H1 (cell line): ENCODE measurements around the gene EPN2. TPM values are rescaled to one million over a fixed set of nuclear protein-coding genes. Genes with fewer than 3 reads are reported as not detected.

Experiments used
- CTCF ChIA-PET: fragments of 300-600 bp; sonication (Branson Sonifier 250); formaldehyde crosslinking; loops from one replicate; lab custom pipeline; 2021; ENCODE audit not compliant: partially characterized antibody; lab: Charles Lee
- POLR2A ChIA-PET: fragments of 300-600 bp; sonication (Branson Sonifier 250); formaldehyde crosslinking; loops from one replicate; lab custom pipeline; 2021; ENCODE audit warnings: inconsistent platforms; ENCODE audit not compliant: partially characterized antibody; lab: Charles Lee
- DNase-seq, 2 experiments: peaks; one replicate each; pipeline versions ENCODE4 v3.0.0 to v3.0.0-alpha.2; 2010 to 2022; ENCODE audit warnings: low spot score in 2 of 2, low read depth in 1 of 2, mixed read lengths in 1 of 2
- FAIRE-seq: peaks from 2 replicates; lab custom pipeline; 2011; peaks lifted over from hg19 to GRCh38; lab: Jason Lieb, UNC
- H2AFZ ChIP-seq: 2 replicates; pipeline ENCODE4 v1.8.1; 2012; ENCODE audit warnings: low read length, inconsistent platforms
- H2AK5ac ChIP-seq: 2 replicates; pipeline ENCODE4 v1.6.1; 2013; ENCODE audit warnings: low read depth, low read length
- H2BK120ac ChIP-seq: replicated peaks from 2 replicates; pipeline ENCODE3; 2013; ENCODE audit warnings: low read depth, low read length, inconsistent platforms
- H2BK12ac ChIP-seq: 2 replicates; pipeline ENCODE4 v1.6.1; 2013; ENCODE audit warnings: low read depth, low read length
- H2BK15ac ChIP-seq: 2 replicates; pipeline ENCODE4 v1.6.1; 2013; ENCODE audit warnings: low read length
- H2BK20ac ChIP-seq: 2 replicates; pipeline ENCODE4 v1.6.1; 2013; ENCODE audit warnings: low read length
- H2BK5ac ChIP-seq: 2 replicates; pipeline ENCODE4 v1.6.1; 2013; ENCODE audit warnings: low read depth, low read length
- H3K14ac ChIP-seq: 2 replicates; pipeline ENCODE4 v1.6.1; 2013; ENCODE audit warnings: inconsistent platforms; ENCODE audit not compliant: insufficient read length
- H3K18ac ChIP-seq: 2 replicates; pipeline ENCODE4 v1.6.1; 2013; ENCODE audit warnings: low read length; ENCODE audit errors: extremely low read depth
- H3K23ac ChIP-seq: 2 replicates; pipeline ENCODE4 v1.6.1; 2013; ENCODE audit warnings: inconsistent platforms; ENCODE audit not compliant: insufficient read length
- H3K23me2 ChIP-seq: 2 replicates; pipeline ENCODE4 v1.6.1; 2013; ENCODE audit warnings: low read depth, low read length
- H3K27ac ChIP-seq: 2 replicates; pipeline ENCODE4 v1.6.1; 2011; ENCODE audit warnings: low read depth, low read length, inconsistent platforms
- H3K27me3 ChIP-seq, 4 experiments: replicated peaks in 1 of 4; 1 replicate in 1 of 4; 2 replicates in 3 of 4; pipeline versions ENCODE4 v1.6.1 to v1.8.1; 2011 to 2013; ENCODE audit warnings: low read length in 3 of 4, mild to moderate bottlenecking in 3 of 4, inconsistent platforms in 2 of 4, mixed read lengths in 2 of 4, moderate library complexity in 1 of 4; ENCODE audit not compliant: control insufficient read depth in 3 of 4, insufficient read depth in 3 of 4; ENCODE audit errors: extremely low read depth in 1 of 4
- H3K36me3 ChIP-seq, 4 experiments: 2 replicates each; pipeline versions ENCODE4 v1.6.1 to v1.8.1; 2011 to 2013; ENCODE audit warnings: mild to moderate bottlenecking in 4 of 4, low read length in 3 of 4, moderate library complexity in 2 of 4, control low read depth in 1 of 4, inconsistent platforms in 1 of 4; ENCODE audit not compliant: insufficient read depth in 4 of 4, control insufficient read depth in 2 of 4
- H3K4ac ChIP-seq: replicated peaks from 2 replicates; pipeline ENCODE3; 2013; ENCODE audit warnings: low read length, low read depth, mixed read lengths, inconsistent platforms; ENCODE audit not compliant: insufficient read length
- H3K4me1 ChIP-seq, 4 experiments: replicated peaks in 1 of 4; 1 replicate in 1 of 4; 2 replicates in 3 of 4; pipeline versions ENCODE4 v1.6.1 to v1.8.1; 2011 to 2013; ENCODE audit warnings: low read length in 3 of 4, inconsistent platforms in 2 of 4, mixed read lengths in 1 of 4; ENCODE audit not compliant: insufficient read depth in 4 of 4, control insufficient read depth in 3 of 4
- H3K4me2 ChIP-seq, 2 experiments: 2 replicates each; pipeline versions ENCODE4 v1.6.1 to v1.8.1; 2011 to 2013; ENCODE audit warnings: low read depth in 2 of 2, low read length in 2 of 2, control low read depth in 1 of 2, inconsistent platforms in 1 of 2, mild to moderate bottlenecking in 1 of 2; ENCODE audit not compliant: insufficient read depth in 1 of 2
- H3K4me3 ChIP-seq, 4 experiments: fragments of 200-600, 300-600 bp in 1 of 4; sonication (generic), shearing (Covaris generic), sonication (Bioruptor Twin) in 1 of 4; 2 replicates each; pipeline versions ENCODE4 v1.5.1 to v1.8.1; 2011 to 2016; ENCODE audit warnings: low read length in 4 of 4, low read depth in 3 of 4, control low read depth in 2 of 4, inconsistent platforms in 2 of 4, mild to moderate bottlenecking in 2 of 4, mixed read lengths in 1 of 4, moderate library complexity in 1 of 4; ENCODE audit not compliant: insufficient read depth in 2 of 4; ENCODE audit errors: extremely low read depth in 1 of 4
- H3K56ac ChIP-seq: replicated peaks from 2 replicates; pipeline ENCODE3; 2013; ENCODE audit warnings: low read depth, mild to moderate bottlenecking, mixed read lengths, low read length, inconsistent platforms; ENCODE audit not compliant: insufficient read length
- H3K79me1 ChIP-seq: 2 replicates; pipeline ENCODE4 v1.6.1; 2013; ENCODE audit warnings: low read depth, low read length, control low read depth
- H3K79me2 ChIP-seq, 2 experiments: 2 replicates each; pipeline versions ENCODE4 v1.6.1 to v1.8.1; 2012 to 2013; ENCODE audit warnings: low read length in 2 of 2, mild to moderate bottlenecking in 2 of 2, inconsistent platforms in 1 of 2; ENCODE audit not compliant: insufficient read depth in 2 of 2, control insufficient read depth in 1 of 2
- H3K9ac ChIP-seq, 4 experiments: replicated peaks in 1 of 4; 1 replicate in 1 of 4; 2 replicates in 3 of 4; pipeline versions ENCODE4 v1.6.1 to v1.8.1; 2011 to 2013; ENCODE audit warnings: low read depth in 3 of 4, low read length in 3 of 4, control low read depth in 2 of 4, mild to moderate bottlenecking in 2 of 4, moderate library complexity in 2 of 4, inconsistent platforms in 1 of 4; ENCODE audit errors: extremely low read depth in 1 of 4
- H3K9me3 ChIP-seq, 2 experiments: 2 replicates each; pipeline versions ENCODE4 v1.6.1 to v1.8.1; 2012 to 2013; ENCODE audit warnings: mild to moderate bottlenecking in 2 of 2, moderate library complexity in 2 of 2, control low read depth in 1 of 2, inconsistent platforms in 1 of 2, low read depth in 1 of 2, low read length in 1 of 2, mixed read lengths in 1 of 2; ENCODE audit not compliant: insufficient read depth in 2 of 2
- H4K20me1 ChIP-seq, 2 experiments: replicated peaks in 1 of 2; 2 replicates each; pipeline versions ENCODE3 to v1.8.1; 2011 to 2013; ENCODE audit warnings: inconsistent platforms in 2 of 2, low read length in 2 of 2, mild to moderate bottlenecking in 1 of 2; ENCODE audit not compliant: insufficient read depth in 2 of 2, control insufficient read depth in 1 of 2
- H4K5ac ChIP-seq: 2 replicates; pipeline ENCODE4 v1.6.1; 2013; ENCODE audit warnings: low read length, low read depth, mixed read lengths, inconsistent platforms; ENCODE audit not compliant: insufficient read length
- H4K8ac ChIP-seq: 2 replicates; pipeline ENCODE4 v1.8.0; 2013; ENCODE audit warnings: mild to moderate bottlenecking, moderate library complexity, low read length, inconsistent platforms; ENCODE audit not compliant: insufficient read depth; ENCODE audit errors: extremely low read depth
- H4K91ac ChIP-seq: replicated peaks from 2 replicates; pipeline ENCODE3; 2013; ENCODE audit warnings: low read length, mixed read lengths, inconsistent platforms; ENCODE audit not compliant: insufficient read length
- POLR2AphosphoS5 ChIP-seq: IDR thresholded peaks from 2 replicates; pipeline ENCODE4 v1.6.1; 2011; ENCODE audit warnings: low read depth, low read length
- TEAD4 ChIP-seq: IDR thresholded peaks from 2 replicates; pipeline ENCODE4 v1.6.1; 2012; ENCODE audit warnings: low read depth, low read length, inconsistent platforms, mixed read lengths
- whole genome bisulfite sequencing, 2 experiments: shearing (Covaris generic) in 1 of 2; methylation state at CpG; one replicate each; pipeline versions ENCODE4 v1.1.6 to v1.1.7; 2013 to 2015; ENCODE audit warnings: low lambda C conversion rate in 2 of 2, mixed read lengths in 2 of 2, inconsistent platforms in 1 of 2, low coverage in 1 of 2, missing lambda C conversion rate in 1 of 2; ENCODE audit not compliant: insufficient replicate concordance in 2 of 2, insufficient coverage in 1 of 2, insufficient read length in 1 of 2; ENCODE audit errors: extremely low coverage in 1 of 2, missing lambda C conversion rate in 1 of 2; 5-methylcytosine and 5-hydroxymethylcytosine counted together
- polyA plus RNA-seq, 7 experiments: library from polyadenylated mRNA; depleted of rRNA in 3 of 7; stranded (reverse) in 5 of 7; unstranded in 2 of 7; fragments of >200 nt in 5 of 7; fragments of 200-250 nt in 2 of 7; gene quantifications; 1 replicate in 5 of 7; 2 replicates in 1 of 7; 4 replicates in 1 of 7; pipeline versions ENCODE4 v1.2.1 to v1.2.3, GENCODE V29; 2011 to 2013; ENCODE audit warnings: missing spikeins in 2 of 7, mixed read lengths in 2 of 7
- total RNA-seq: library from RNA; stranded (reverse); fragmentation: NEBNext Ultra II Directional; extraction: Animal tissue kit (Norgen Biotek cat#: 25700); gene quantifications from 2 replicates; pipeline ENCODE4 v1.2.1, GENCODE V29; 2021

EPN2 gene
- total and polyA plus RNA-seq, 2 of the 8 experiments (the other 6 are each of a cell fraction or from before 2014, with no cell fraction given), result 28.7 to 55.8 TPM

DNA sequence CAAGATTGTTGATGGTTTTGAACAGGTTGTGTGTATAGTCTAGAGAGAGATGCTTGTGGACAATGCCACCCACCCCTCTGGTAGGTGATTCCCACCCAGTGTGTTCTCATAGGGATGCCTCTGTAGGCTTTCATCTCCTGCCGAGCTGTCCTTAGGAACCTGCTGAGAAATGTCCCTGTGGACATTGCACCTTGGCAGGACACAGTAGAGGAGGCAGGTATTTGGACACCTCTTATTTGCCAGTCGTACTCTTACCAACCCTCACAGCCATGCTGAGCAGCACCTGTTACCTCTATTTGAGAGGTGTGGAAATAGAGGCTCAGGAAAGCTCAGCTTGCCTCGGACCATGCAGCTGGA is 33.2 kb downstream of the EPN2 start:
- no peaks in the 10 kb centered on the region for H3K9me3 ChIP-seq
- no peak overlapping the region for H4K5ac ChIP-seq
- H3K4me3 ChIP-seq, result no peak overlapping the region
- CTCF ChIA-PET, result interaction anchor here (0.6 to 3.5 kb wide), 8 partner anchors 10 to 61 kb away, joined by 3 to 22 read pairs (median 8); no protein-coding TSS in a partner anchor
- H3K23ac ChIP-seq, result no peak overlapping the region
- no peaks in the 10 kb centered on the region for H3K27me3 ChIP-seq
- TF ChIP-seq TEAD4 (no peak), POLR2AphosphoS5 (no peak)
- TF ChIP-seq, all 59 proteins: peak for 0
- POLR2A ChIA-PET, result interaction anchor here (1.4 kb wide), 1 partner anchor 9 kb away, joined by 8 read pairs; no protein-coding TSS in a partner anchor
- H2BK12ac ChIP-seq, result no peak overlapping the region
- no peak overlapping the region for H4K91ac ChIP-seq
- H3K56ac ChIP-seq, result no peak overlapping the region
- no peak overlapping the region for H2AFZ ChIP-seq
- 90% methylated on average over 3 of the region's 3 CpGs; no CpG with 5 or more reads in 1 of the 2 experiments for WGBS, 2 experiments
- H2AK5ac ChIP-seq, result no peak overlapping the region
- H3K27ac ChIP-seq, result no peak overlapping the region
- H3K4ac ChIP-seq, result no peak overlapping the region
- H4K8ac ChIP-seq, result no peak overlapping the region
- H2BK15ac ChIP-seq, result no peak overlapping the region
- H3K36me3 ChIP-seq, result peaks cover 0 to 4% (median 0%) of the 10 kb centered on the region in 4 experiments; a peak in 1 of 8 replicates
- no peaks in the 10 kb centered on the region for H3K4me1 ChIP-seq
- H2BK20ac ChIP-seq, result no peak overlapping the region
- no peak for FAIRE-seq
- H3K4me2 ChIP-seq, result no peak overlapping the region
- peaks cover 4 to 51% of the 10 kb centered on the region in 2 experiments; a peak in 3 of 4 replicates for H3K79me2 ChIP-seq
- H3K9ac ChIP-seq, result no peak overlapping the region
- peaks cover 22% of the 10 kb centered on the region for H3K79me1 ChIP-seq
- H2BK120ac ChIP-seq, result no peak overlapping the region
- DNase-seq, result no peak
- no peak overlapping the region for H2BK5ac ChIP-seq
- no peaks in the 10 kb centered on the region for H3K23me2 ChIP-seq
- peaks cover 16 to 19% of the 10 kb centered on the region in 2 experiments for H4K20me1 ChIP-seq
- no peak overlapping the region for H3K14ac ChIP-seq
- no peak overlapping the region for H3K18ac ChIP-seq
